Thoracic aorta (tissue), 2 donors: ENCODE data around the gene ATG16L2. TPM values are rescaled to one million over a fixed set of nuclear protein-coding genes. Genes with fewer than 3 reads are reported as not detected.
A peak's percentile ranks its signal among the peaks of the same experiment; 100 is the strongest.

ENCODE experiments used
- ATAC-seq: fragments of 150-250 bp; one replicate; pipeline ENCODE4 v1.8.0; 2017; ENCODE audit warnings: low read depth; ENCODE audit not compliant: insufficient number of reproducible peaks, low FRiP score
- DNase-seq: peaks from one replicate; pipeline ENCODE4 v3.0.0-alpha.2; 2020; ENCODE audit warnings: low spot score
- H3K27ac ChIP-seq, 2 donors: fragments of 200-600 bp; sonication (generic); 1 replicate in 1 of 2; 2 replicates in 1 of 2; pipeline ENCODE4 v1.5.1; 2016; ENCODE audit warnings: mild to moderate bottlenecking in 2 of 2, moderate library complexity in 2 of 2
- H3K27me3 ChIP-seq: fragments of 200-600 bp; sonication (generic); replicated peaks from 2 replicates; pipeline ENCODE4 v1.6.0; 2016; ENCODE audit warnings: mild to moderate bottlenecking; ENCODE audit not compliant: insufficient read depth
- H3K36me3 ChIP-seq: fragments of 200-600 bp; sonication (generic); one replicate; pipeline ENCODE4 v1.5.1; 2016
- H3K4me1 ChIP-seq, 2 donors: fragments of 200-600 bp; sonication (generic); 1 replicate in 1 of 2; 2 replicates in 1 of 2; pipeline versions ENCODE4 v1.5.1 to v1.6.0; 2016; ENCODE audit warnings: low read depth in 2 of 2, mild to moderate bottlenecking in 1 of 2; ENCODE audit not compliant: control insufficient read depth in 1 of 2
- H3K4me3 ChIP-seq: fragments of 200-600 bp; sonication (generic); 2 replicates; pipeline ENCODE4 v1.5.1; 2016; ENCODE audit warnings: mild to moderate bottlenecking
- H3K9me3 ChIP-seq: fragments of 200-600 bp; sonication (generic); 2 replicates; pipeline ENCODE4 v1.5.1; 2016
- total RNA-seq, 2 donors: library from RNA; depleted of rRNA; stranded (reverse); fragments of >200 nt; gene quantifications; one replicate each; pipeline versions ENCODE4 v1.1.0 to v1.2.3, GENCODE V29; 2016
- TF ChIP-seq, protein P1 (sequence below): fragments of 200-600 bp; sonication (generic); IDR thresholded peaks from one replicate; pipeline ENCODE4 v1.5.1; 2019; ENCODE audit warnings: antibody characterized with exemption

ATG16L2 gene
- total RNA-seq, 2 donors from 2014 or later, result 36.0 to 65.5 TPM

DNA sequence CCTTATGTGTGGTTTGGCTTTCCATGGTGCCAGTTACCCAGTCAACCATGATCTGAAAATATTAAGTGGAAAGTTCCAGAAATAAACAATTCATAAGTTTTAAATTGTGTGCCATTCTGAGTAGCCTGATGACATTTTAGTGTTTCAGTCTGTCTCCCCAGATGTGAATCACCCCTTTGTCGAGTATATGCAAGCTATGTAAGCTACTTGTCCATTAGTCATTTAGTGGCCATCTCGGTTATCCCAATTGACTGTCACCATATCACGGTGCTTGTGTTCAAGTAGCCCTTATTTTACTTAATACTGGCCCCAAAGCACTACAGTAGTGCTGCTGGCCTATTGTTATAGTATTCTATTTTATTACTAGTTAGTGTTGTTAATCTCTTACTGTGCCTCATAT, 44.9 kb downstream of the ATG16L2 start:
- Histone ChIP-seq H3K4me3 (no peak overlapping the region), H3K4me1 (peaks cover 30 to 59% of the 10 kb centered on the region in 2 donors), H3K9me3 (no peaks in the 10 kb centered on the region), H3K27me3 (no peaks in the 10 kb centered on the region), H3K27ac (peak overlapping the region; percentile 47 to 64), H3K36me3 (no peaks in the 10 kb centered on the region)
- TF ChIP-seq, protein P1, sequence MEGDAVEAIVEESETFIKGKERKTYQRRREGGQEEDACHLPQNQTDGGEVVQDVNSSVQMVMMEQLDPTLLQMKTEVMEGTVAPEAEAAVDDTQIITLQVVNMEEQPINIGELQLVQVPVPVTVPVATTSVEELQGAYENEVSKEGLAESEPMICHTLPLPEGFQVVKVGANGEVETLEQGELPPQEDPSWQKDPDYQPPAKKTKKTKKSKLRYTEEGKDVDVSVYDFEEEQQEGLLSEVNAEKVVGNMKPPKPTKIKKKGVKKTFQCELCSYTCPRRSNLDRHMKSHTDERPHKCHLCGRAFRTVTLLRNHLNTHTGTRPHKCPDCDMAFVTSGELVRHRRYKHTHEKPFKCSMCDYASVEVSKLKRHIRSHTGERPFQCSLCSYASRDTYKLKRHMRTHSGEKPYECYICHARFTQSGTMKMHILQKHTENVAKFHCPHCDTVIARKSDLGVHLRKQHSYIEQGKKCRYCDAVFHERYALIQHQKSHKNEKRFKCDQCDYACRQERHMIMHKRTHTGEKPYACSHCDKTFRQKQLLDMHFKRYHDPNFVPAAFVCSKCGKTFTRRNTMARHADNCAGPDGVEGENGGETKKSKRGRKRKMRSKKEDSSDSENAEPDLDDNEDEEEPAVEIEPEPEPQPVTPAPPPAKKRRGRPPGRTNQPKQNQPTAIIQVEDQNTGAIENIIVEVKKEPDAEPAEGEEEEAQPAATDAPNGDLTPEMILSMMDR, result no peak
- DNase-seq (no peak), ATAC-seq (no peak)

- TF ChIP-seq, protein P1, result no peak
Observed at GRCh38 chr11:72860010-72860409, 45.8 kb downstream of the ATG16L2 start.

GRCh38 chr11:72860592-72860991, 46.4 kb downstream of the ATG16L2 start:
- Histone ChIP-seq H3K27me3 (no peaks in the 10 kb centered on the region), H3K27ac (peak overlapping the region; percentile 54 to 64), H3K36me3 (no peaks in the 10 kb centered on the region), H3K4me3 (no peak overlapping the region), H3K4me1 (peaks cover 39 to 64% of the 10 kb centered on the region in 2 donors), H3K9me3 (no peaks in the 10 kb centered on the region)
- ATAC-seq (no peak), DNase-seq (no peak)
- TF ChIP-seq, protein P1, result no peak

More at GRCh38 chr11:72860010-72860409, 45.8 kb downstream of the ATG16L2 start:
- Histone ChIP-seq H3K27ac (peak overlapping the region; percentile 54 to 64), H3K36me3 (no peaks in the 10 kb centered on the region), H3K27me3 (no peaks in the 10 kb centered on the region), H3K4me3 (no peak overlapping the region), H3K4me1 (peaks cover 35 to 64% of the 10 kb centered on the region in 2 donors), H3K9me3 (no peaks in the 10 kb centered on the region)
- DNase-seq (no peak), ATAC-seq (no peak)

DNA sequence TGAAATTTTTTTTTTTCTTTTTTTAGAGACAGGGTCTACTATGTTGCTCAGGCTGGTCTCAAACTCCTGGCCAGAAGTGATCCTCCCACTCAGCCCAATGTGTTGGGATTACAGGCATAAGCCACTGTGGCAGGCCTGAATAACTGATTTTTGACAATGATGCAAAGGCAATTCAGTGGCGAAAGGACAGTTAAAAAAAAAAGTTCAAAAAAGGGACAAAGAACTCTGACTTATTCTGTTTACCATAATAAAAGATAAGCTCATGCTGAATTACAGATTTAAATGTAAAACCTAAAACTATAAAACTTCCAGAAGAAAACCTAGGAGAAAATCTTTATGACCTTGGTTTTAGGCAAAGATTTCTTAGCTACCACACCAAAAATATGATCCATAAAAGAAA, 48.9 kb downstream of the ATG16L2 start:
- DNase-seq (no peak), ATAC-seq (no peak)

DNA sequence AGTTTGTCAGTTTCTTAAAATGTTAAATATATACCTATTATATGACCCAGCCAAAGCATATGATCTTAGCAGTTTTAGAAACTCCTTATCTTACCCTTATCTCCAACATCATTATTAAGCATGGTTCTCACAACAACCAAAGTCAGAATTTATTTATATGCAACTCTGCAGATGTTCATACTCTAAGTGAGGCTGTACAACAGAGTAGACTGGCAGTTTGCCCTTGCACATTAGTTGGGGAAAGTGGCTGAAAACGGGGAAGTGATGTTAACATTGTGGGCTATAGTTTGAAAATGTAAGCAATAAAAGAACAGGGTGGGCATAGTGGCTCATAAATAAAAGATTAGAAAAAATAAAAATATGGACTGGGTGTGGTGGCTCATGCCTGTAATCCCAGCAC, 49.7 kb downstream of the ATG16L2 start:
- H3K4me1 ChIP-seq, result peaks cover 26 to 43% of the 10 kb centered on the region in 2 donors
- H3K36me3 ChIP-seq, result no peaks in the 10 kb centered on the region
- DNase-seq (no peak), ATAC-seq (no peak)
- H3K27me3 ChIP-seq, result no peaks in the 10 kb centered on the region
- peak overlapping the region; percentile 68 to 78 for H3K27ac ChIP-seq
- TF ChIP-seq, protein P1, result no peak
- no peaks in the 10 kb centered on the region for H3K9me3 ChIP-seq
- no peak overlapping the region for H3K4me3 ChIP-seq

More for the DNA sequence above, 48.9 kb downstream of the ATG16L2 start:
- Histone ChIP-seq H3K9me3 (no peaks in the 10 kb centered on the region), H3K27me3 (no peaks in the 10 kb centered on the region), H3K27ac (peak overlapping the region; percentile 68 to 78), H3K4me3 (no peak overlapping the region), H3K36me3 (no peaks in the 10 kb centered on the region), H3K4me1 (peaks cover 28 to 52% of the 10 kb centered on the region in 2 donors)
- TF ChIP-seq, protein P1, result no peak
